GM19193 (cell line): Measurements from ENCODE around the gene OTX1.

Experiments
- POLR2A ChIP-seq: IDR thresholded peaks from 4 replicates; pipeline ENCODE4 v1.6.1; 2011; ENCODE audit not compliant: insufficient read depth, insufficient read length; ENCODE audit errors: extremely low read depth

The OTX1 gene

GRCh38 chr2:63052411-63053080, 1.9 kb downstream of the OTX1 start:
- TF ChIP-seq POLR2A: no peak

GRCh38 chr2:63053081-63053888, 2.7 kb downstream of the OTX1 start:
- no peak for TF ChIP-seq POLR2A

- TF ChIP-seq POLR2A: no peak
Observed at GRCh38 chr2:63053889-63054602, 3.4 kb downstream of the OTX1 start.

- no peak for TF ChIP-seq POLR2A
Observed at GRCh38 chr2:63054841-63055225, 4.2 kb downstream of the OTX1 start.

GRCh38 chr2:63055226-63056106, 4.8 kb downstream of the OTX1 start:
- TF ChIP-seq POLR2A: no peak

GRCh38 chr2:63056107-63057050, 5.7 kb downstream of the OTX1 start:
- TF ChIP-seq POLR2A: no peak

GRCh38 chr2:63057249-63058143, 6.9 kb downstream of the OTX1 start:
- no peak for TF ChIP-seq POLR2A

GRCh38 chr2:63058144-63058920, 7.7 kb downstream of the OTX1 start:
- no peak for TF ChIP-seq POLR2A

- no peak for TF ChIP-seq POLR2A
Observed at GRCh38 chr2:63058921-63059792, 8.5 kb downstream of the OTX1 start.

- TF ChIP-seq POLR2A: no peak
Observed at GRCh38 chr2:63059793-63060471, 9.3 kb downstream of the OTX1 start.
